KMS-11 (cell line): ENCODE data around the gene LDLRAD3.
A peak's percentile ranks its signal among the peaks of the same experiment; 100 is the strongest.

ENCODE experiments used
- H2AFZ ChIP-seq: fragments of 200-600 bp; sonication (generic); 2 replicates; pipeline ENCODE4 v1.6.1; 2016; ENCODE audit warnings: antibody characterized with exemption, mixed run types, low read depth
- H3K27ac ChIP-seq: fragments of 200-600 bp; sonication (generic); 2 replicates; pipeline ENCODE4 v1.6.1; 2016; ENCODE audit warnings: mild to moderate bottlenecking, mixed run types
- H3K27me3 ChIP-seq: fragments of 200-600 bp; sonication (generic); 2 replicates; pipeline ENCODE4 v1.6.1; 2017; ENCODE audit warnings: mild to moderate bottlenecking, low read depth, mixed run types, moderate library complexity; ENCODE audit not compliant: insufficient read depth
- H3K36me3 ChIP-seq: fragments of 200-600 bp; sonication (generic); 2 replicates; pipeline ENCODE4 v1.6.1; 2017; ENCODE audit warnings: mild to moderate bottlenecking, mixed run types; ENCODE audit not compliant: insufficient read depth
- H3K4me1 ChIP-seq: fragments of 200-600 bp; sonication (generic); 2 replicates; pipeline ENCODE4 v1.6.1; 2016; ENCODE audit warnings: mild to moderate bottlenecking, low read depth, mixed run types; ENCODE audit not compliant: poor library complexity, severe bottlenecking
- H3K4me2 ChIP-seq: fragments of 200-600 bp; sonication (generic); 2 replicates; pipeline ENCODE4 v1.7.0; 2016; ENCODE audit warnings: mild to moderate bottlenecking, mixed run types
- H3K4me3 ChIP-seq: fragments of 200-600 bp; sonication (generic); IDR thresholded peaks from 2 replicates; pipeline ENCODE4 v1.6.1; 2017; ENCODE audit warnings: low read depth, low read length, mixed read lengths; ENCODE audit not compliant: insufficient read depth
- H3K79me2 ChIP-seq: fragments of 200-600 bp; sonication (generic); 2 replicates; pipeline ENCODE4 v1.6.1; 2016; ENCODE audit warnings: low read depth, mixed run types; ENCODE audit not compliant: insufficient read depth
- H3K9ac ChIP-seq: fragments of 200-600 bp; sonication (generic); 2 replicates; pipeline ENCODE4 v1.6.1; 2016; ENCODE audit warnings: mild to moderate bottlenecking, mixed run types
- H4K20me1 ChIP-seq: fragments of 200-600 bp; sonication (generic); 2 replicates; pipeline ENCODE4 v1.6.1; 2016; ENCODE audit warnings: mild to moderate bottlenecking, mixed run types; ENCODE audit not compliant: insufficient read depth
- TF ChIP-seq, protein P1 (sequence below): fragments of 200-600 bp; sonication (generic); conservative IDR thresholded peaks from 2 replicates; pipeline ENCODE4 v1.6.1; 2017; ENCODE audit warnings: low read depth, mild to moderate bottlenecking, antibody characterized with exemption, low read length, moderate library complexity, mixed read lengths

Gene LDLRAD3

GRCh38 chr11:35944503-35945136, 758 bp downstream of the LDLRAD3 start:
- peak overlapping the region; percentile 49; the same call in 1 of the 2 replicates for H3K9ac ChIP-seq
- peak overlapping the region; percentile 61; the same call in 1 of the 2 replicates for H2AFZ ChIP-seq
- H4K20me1 ChIP-seq, result no peaks in the 10 kb centered on the region
- no peaks in the 10 kb centered on the region for H3K36me3 ChIP-seq
- H3K27me3 ChIP-seq, result no peaks in the 10 kb centered on the region
- H3K27ac ChIP-seq, result no peak overlapping the region
- H3K79me2 ChIP-seq, result no peaks in the 10 kb centered on the region
- no peak overlapping the region for H3K4me3 ChIP-seq
- peaks cover 10% of the 10 kb centered on the region for H3K4me1 ChIP-seq
- TF ChIP-seq, protein P1, sequence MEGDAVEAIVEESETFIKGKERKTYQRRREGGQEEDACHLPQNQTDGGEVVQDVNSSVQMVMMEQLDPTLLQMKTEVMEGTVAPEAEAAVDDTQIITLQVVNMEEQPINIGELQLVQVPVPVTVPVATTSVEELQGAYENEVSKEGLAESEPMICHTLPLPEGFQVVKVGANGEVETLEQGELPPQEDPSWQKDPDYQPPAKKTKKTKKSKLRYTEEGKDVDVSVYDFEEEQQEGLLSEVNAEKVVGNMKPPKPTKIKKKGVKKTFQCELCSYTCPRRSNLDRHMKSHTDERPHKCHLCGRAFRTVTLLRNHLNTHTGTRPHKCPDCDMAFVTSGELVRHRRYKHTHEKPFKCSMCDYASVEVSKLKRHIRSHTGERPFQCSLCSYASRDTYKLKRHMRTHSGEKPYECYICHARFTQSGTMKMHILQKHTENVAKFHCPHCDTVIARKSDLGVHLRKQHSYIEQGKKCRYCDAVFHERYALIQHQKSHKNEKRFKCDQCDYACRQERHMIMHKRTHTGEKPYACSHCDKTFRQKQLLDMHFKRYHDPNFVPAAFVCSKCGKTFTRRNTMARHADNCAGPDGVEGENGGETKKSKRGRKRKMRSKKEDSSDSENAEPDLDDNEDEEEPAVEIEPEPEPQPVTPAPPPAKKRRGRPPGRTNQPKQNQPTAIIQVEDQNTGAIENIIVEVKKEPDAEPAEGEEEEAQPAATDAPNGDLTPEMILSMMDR, result no peak
- peak overlapping the region; percentile 89 for H3K4me2 ChIP-seq

GRCh38 chr11:35945137-35945518, 1.3 kb downstream of the LDLRAD3 start:
- no peak overlapping the region for H3K4me2 ChIP-seq
- H2AFZ ChIP-seq, result no peak overlapping the region
- H4K20me1 ChIP-seq, result no peaks in the 10 kb centered on the region
- H3K9ac ChIP-seq, result no peak overlapping the region
- peaks cover 10% of the 10 kb centered on the region for H3K4me1 ChIP-seq
- TF ChIP-seq, protein P1, result no peak
- H3K27me3 ChIP-seq, result no peaks in the 10 kb centered on the region
- H3K36me3 ChIP-seq, result no peaks in the 10 kb centered on the region
- no peak overlapping the region for H3K4me3 ChIP-seq
- H3K27ac ChIP-seq, result no peak overlapping the region
- no peaks in the 10 kb centered on the region for H3K79me2 ChIP-seq

DNA sequence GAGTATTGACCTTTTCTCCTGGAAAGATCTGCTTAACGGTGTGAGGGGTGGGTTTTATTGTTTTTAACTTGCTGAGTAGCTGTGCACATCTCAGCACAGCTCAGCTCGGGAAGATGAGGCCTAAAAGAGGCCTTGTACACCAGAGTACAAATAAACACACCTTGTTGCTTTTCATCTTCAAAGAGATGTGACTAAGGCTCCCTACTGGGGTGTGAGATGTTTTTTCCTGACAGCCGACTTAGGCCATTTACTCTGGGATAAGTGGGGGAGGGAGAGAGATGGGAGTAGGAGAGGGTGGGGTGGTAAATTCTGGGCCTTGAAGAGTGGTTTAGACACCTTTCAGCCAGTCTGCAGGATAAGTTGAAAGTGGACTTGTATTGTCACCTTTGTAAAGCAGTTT, 2.9 kb downstream of the LDLRAD3 start:
- no peak overlapping the region for H2AFZ ChIP-seq
- no peak overlapping the region for H3K9ac ChIP-seq
- TF ChIP-seq, protein P1, result no peak
- no peaks in the 10 kb centered on the region for H3K36me3 ChIP-seq
- no peak overlapping the region for H3K27ac ChIP-seq
- H3K4me2 ChIP-seq, result no peak overlapping the region
- no peak overlapping the region for H3K4me3 ChIP-seq
- H3K79me2 ChIP-seq, result no peaks in the 10 kb centered on the region
- H3K27me3 ChIP-seq, result no peaks in the 10 kb centered on the region
- H4K20me1 ChIP-seq, result no peaks in the 10 kb centered on the region
- peaks cover 10% of the 10 kb centered on the region for H3K4me1 ChIP-seq

GRCh38 chr11:35947437-35947836, 3.6 kb downstream of the LDLRAD3 start:
- Histone ChIP-seq H2AFZ (no peak overlapping the region), H4K20me1 (no peaks in the 10 kb centered on the region), H3K4me2 (no peak overlapping the region), H3K27me3 (no peaks in the 10 kb centered on the region), H3K27ac (no peak overlapping the region), H3K79me2 (no peaks in the 10 kb centered on the region), H3K36me3 (no peaks in the 10 kb centered on the region), H3K4me3 (no peak overlapping the region), H3K4me1 (peaks cover 10% of the 10 kb centered on the region), H3K9ac (no peak overlapping the region)
- TF ChIP-seq, protein P1, result no peak
